SK-N-SH treated with all-trans-retinoic acid at 6 μM for 48 hours (cell line): ENCODE data around the gene TACR2.

Experiments
- ATAC-seq: fragments of 200-7000 bp; cut with Tn5 transposase; 3 replicates; pipeline ENCODE4 v1.9.1; 2020; ENCODE audit warnings: mild to moderate bottlenecking, moderate library complexity
- ARNTL ChIP-seq: fragments of 450-650 bp; formaldehyde crosslinking; IDR thresholded peaks from 2 replicates; pipeline ENCODE4 v1.5.0; 2020; ENCODE audit warnings: low read depth, mild to moderate bottlenecking, moderate library complexity, borderline replicate concordance
- ESRRG ChIP-seq: fragments of 250-450 bp; sonication (Bioruptor Pico); IDR thresholded peaks from 2 replicates; pipeline ENCODE4 v1.6.1; 2021; ENCODE audit warnings: mild to moderate bottlenecking
- GLIS3 ChIP-seq: fragments of 250-450 bp; sonication (Bioruptor Pico); IDR thresholded peaks from 2 replicates; pipeline ENCODE4 v1.5.0; 2020; ENCODE audit warnings: mild to moderate bottlenecking, moderate library complexity
- ISL1 ChIP-seq: fragments of 250-450 bp; sonication (Bioruptor Pico); IDR thresholded peaks from 2 replicates; pipeline ENCODE4 v2.1.2; 2022; ENCODE audit warnings: mild to moderate bottlenecking, moderate library complexity
- SNAI2 ChIP-seq: fragments of 250-450 bp; sonication (Bioruptor Pico); IDR thresholded peaks from 2 replicates; pipeline ENCODE4 v1.5.0; 2020; ENCODE audit warnings: mild to moderate bottlenecking, moderate library complexity
- TCF4 ChIP-seq: fragments of 250-450 bp; sonication (Bioruptor Pico); IDR thresholded peaks from 2 replicates; pipeline ENCODE4 v1.8.0; 2021; ENCODE audit warnings: mild to moderate bottlenecking, moderate library complexity, borderline replicate concordance
- ZC3H10 ChIP-seq: fragments of 250-450 bp; sonication (Bioruptor Pico); IDR thresholded peaks from 2 replicates; pipeline ENCODE4 v1.5.1; 2021; ENCODE audit warnings: mild to moderate bottlenecking, moderate library complexity
- ZFP3 ChIP-seq: fragments of 250-450 bp; sonication (Bioruptor Pico); IDR thresholded peaks from 2 replicates; pipeline ENCODE4 v1.5.0; 2020; ENCODE audit warnings: mild to moderate bottlenecking, moderate library complexity
- ZFP30 ChIP-seq: fragments of 450-650 bp; formaldehyde crosslinking; IDR thresholded peaks from 2 replicates; pipeline ENCODE4 v1.5.0; 2022; ENCODE audit warnings: mild to moderate bottlenecking, moderate library complexity
- ZNF565 ChIP-seq: fragments of 450-650 bp; formaldehyde crosslinking; conservative IDR thresholded peaks from 2 replicates; pipeline ENCODE4 v1.5.0; 2020; ENCODE audit warnings: low read depth, mild to moderate bottlenecking, moderate library complexity
- ZNF70 ChIP-seq: fragments of 450-650 bp; formaldehyde crosslinking; IDR thresholded peaks from 2 replicates; pipeline ENCODE4 v1.5.0; 2020; ENCODE audit warnings: mild to moderate bottlenecking, moderate library complexity
- ZNF8 ChIP-seq: fragments of 450-650 bp; formaldehyde crosslinking; IDR thresholded peaks from 2 replicates; pipeline ENCODE4 v1.5.0; 2020; ENCODE audit warnings: mild to moderate bottlenecking, moderate library complexity
- TF ChIP-seq, protein P1 (sequence below): fragments of 250-450 bp; sonication (Bioruptor Pico); IDR thresholded peaks from 2 replicates; pipeline ENCODE4 v1.5.0; 2020; ENCODE audit warnings: mild to moderate bottlenecking, moderate library complexity
- TF ChIP-seq, protein P2 (sequence below): fragments of 250-450 bp; sonication (Bioruptor Pico); IDR thresholded peaks from 2 replicates; pipeline ENCODE4 v1.5.1; 2020; ENCODE audit warnings: low read depth, mild to moderate bottlenecking, moderate library complexity
- TF ChIP-seq, protein P3 (sequence below): fragments of 250-450 bp; sonication (Bioruptor Pico); IDR thresholded peaks from 2 replicates; pipeline ENCODE4 v1.8.0; 2021; ENCODE audit warnings: low read depth, mild to moderate bottlenecking, moderate library complexity, borderline replicate concordance
- TF ChIP-seq, protein P4 (sequence below): fragments of 250-450 bp; sonication (Bioruptor Pico); IDR thresholded peaks from 2 replicates; pipeline ENCODE4 v1.5.1; 2021; ENCODE audit warnings: mild to moderate bottlenecking, moderate library complexity

Gene TACR2

DNA sequence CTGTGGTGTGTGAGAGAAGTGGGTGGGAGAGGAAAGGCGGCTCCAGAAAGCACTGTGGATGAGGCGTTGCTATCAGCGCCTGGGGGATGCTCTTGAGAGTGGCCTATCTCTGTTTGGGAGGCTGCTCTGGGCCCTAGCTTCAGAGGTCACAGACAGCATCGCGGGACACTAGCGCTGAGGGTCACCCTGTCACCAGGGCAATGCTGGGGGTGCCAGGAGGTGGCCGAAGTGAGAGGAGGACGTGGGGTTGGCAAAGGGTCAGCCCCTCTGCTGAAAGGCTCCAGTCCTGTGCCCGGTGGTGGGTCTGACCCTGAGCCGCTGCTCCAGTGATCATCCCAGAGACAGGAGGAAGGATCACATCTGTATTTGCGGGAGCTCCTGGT is 3.0 kb upstream of the TACR2 start (continued):
- TF ChIP-seq, protein P1, sequence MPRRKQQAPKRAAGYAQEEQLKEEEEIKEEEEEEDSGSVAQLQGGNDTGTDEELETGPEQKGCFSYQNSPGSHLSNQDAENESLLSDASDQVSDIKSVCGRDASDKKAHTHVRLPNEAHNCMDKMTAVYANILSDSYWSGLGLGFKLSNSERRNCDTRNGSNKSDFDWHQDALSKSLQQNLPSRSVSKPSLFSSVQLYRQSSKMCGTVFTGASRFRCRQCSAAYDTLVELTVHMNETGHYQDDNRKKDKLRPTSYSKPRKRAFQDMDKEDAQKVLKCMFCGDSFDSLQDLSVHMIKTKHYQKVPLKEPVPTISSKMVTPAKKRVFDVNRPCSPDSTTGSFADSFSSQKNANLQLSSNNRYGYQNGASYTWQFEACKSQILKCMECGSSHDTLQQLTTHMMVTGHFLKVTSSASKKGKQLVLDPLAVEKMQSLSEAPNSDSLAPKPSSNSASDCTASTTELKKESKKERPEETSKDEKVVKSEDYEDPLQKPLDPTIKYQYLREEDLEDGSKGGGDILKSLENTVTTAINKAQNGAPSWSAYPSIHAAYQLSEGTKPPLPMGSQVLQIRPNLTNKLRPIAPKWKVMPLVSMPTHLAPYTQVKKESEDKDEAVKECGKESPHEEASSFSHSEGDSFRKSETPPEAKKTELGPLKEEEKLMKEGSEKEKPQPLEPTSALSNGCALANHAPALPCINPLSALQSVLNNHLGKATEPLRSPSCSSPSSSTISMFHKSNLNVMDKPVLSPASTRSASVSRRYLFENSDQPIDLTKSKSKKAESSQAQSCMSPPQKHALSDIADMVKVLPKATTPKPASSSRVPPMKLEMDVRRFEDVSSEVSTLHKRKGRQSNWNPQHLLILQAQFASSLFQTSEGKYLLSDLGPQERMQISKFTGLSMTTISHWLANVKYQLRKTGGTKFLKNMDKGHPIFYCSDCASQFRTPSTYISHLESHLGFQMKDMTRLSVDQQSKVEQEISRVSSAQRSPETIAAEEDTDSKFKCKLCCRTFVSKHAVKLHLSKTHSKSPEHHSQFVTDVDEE (CRISPR knock-in tag), result no peak

DNA sequence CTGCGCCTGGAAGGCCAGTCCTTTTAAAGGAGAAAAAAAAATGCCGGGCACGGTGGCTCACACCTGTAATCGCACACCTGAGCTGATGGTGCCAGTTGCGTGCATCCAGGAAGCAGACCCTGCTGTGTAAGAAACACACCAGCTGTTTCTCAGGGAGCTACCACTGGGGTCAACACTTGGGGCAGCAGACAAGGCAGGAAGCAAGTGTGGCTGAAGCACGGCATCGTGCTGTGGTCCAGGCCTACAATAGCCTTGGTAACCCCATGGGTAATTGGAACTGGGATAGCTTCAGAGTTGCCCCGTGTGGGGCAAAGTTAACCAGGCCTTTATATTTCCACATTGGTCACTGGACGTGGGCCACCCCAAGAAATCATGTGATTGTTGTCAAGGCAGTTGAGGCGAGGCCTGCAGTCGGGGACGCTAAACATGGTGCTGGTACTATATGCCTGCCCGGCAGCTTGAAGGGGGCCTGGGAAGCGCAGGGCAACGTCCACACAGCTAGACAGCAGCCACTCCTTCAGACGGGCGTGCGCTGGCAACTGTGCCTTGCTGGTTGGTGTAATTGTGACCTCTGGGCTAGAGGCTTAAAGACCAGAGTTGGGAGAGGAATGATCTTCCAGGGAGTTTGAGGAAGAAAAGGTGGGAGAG is 2.5 kb upstream of the TACR2 start:
- no peak for ATAC-seq
- TF ChIP-seq ESRRG (CRISPR knock-in tag) (no peak), ISL1 (CRISPR knock-in tag) (no peak), ZFP3 (CRISPR knock-in tag) (no peak), GLIS3 (CRISPR knock-in tag) (no peak)
- TF ChIP-seq, protein P2, sequence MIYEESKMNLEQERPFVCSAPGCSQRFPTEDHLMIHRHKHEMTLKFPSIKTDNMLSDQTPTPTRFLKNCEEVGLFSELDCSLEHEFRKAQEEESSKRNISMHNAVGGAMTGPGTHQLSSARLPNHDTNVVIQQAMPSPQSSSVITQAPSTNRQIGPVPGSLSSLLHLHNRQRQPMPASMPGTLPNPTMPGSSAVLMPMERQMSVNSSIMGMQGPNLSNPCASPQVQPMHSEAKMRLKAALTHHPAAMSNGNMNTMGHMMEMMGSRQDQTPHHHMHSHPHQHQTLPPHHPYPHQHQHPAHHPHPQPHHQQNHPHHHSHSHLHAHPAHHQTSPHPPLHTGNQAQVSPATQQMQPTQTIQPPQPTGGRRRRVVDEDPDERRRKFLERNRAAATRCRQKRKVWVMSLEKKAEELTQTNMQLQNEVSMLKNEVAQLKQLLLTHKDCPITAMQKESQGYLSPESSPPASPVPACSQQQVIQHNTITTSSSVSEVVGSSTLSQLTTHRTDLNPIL (CRISPR knock-in tag), result no peak
- TF ChIP-seq, protein P1 (CRISPR knock-in tag), result no peak

DNA sequence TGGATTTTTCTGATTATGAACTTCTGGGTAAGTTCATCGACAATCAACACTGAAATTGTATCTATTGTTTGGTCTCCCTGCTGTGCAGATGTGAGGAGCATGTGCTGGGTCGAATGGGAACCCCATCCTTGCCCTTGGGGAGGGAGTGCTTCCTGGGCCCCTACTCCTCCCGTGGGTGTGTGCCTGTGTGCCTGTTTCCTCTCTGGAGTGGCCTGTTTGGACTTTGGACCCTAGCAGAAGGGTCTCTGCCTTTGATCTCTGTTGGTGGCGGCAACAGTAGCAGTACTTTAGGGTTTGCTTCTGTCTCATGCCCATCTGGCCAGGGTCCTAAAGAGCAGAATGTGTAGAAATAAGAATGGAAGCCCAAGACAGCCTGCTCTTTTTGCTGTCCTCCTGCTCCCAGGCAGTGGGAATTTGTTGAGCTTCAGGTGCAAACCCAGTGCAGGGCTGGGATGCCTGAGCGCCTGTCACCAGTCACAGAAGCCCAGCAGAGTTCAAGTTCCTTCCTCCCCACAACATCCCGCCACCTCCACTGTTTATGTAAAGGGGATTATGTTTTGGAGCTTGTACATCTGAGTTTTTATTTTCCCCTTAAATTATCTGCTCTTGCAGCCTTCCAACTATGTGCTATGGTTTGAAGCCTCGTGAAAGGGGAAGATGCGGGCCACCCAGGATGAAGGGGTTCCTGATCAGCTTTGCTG is 1.5 kb upstream of the TACR2 start:
- ATAC-seq, result no peak
- TF ChIP-seq ZFP30 (CRISPR knock-in tag), result no peak
- no peak for TF ChIP-seq ZNF70 (CRISPR knock-in tag)
- no peak for TF ChIP-seq ARNTL (CRISPR knock-in tag)
- no peak for TF ChIP-seq ZC3H10 (CRISPR knock-in tag)
- no peak for TF ChIP-seq TCF4 (CRISPR knock-in tag)
- no peak for TF ChIP-seq ZFP3 (CRISPR knock-in tag)
- TF ChIP-seq, protein P3, sequence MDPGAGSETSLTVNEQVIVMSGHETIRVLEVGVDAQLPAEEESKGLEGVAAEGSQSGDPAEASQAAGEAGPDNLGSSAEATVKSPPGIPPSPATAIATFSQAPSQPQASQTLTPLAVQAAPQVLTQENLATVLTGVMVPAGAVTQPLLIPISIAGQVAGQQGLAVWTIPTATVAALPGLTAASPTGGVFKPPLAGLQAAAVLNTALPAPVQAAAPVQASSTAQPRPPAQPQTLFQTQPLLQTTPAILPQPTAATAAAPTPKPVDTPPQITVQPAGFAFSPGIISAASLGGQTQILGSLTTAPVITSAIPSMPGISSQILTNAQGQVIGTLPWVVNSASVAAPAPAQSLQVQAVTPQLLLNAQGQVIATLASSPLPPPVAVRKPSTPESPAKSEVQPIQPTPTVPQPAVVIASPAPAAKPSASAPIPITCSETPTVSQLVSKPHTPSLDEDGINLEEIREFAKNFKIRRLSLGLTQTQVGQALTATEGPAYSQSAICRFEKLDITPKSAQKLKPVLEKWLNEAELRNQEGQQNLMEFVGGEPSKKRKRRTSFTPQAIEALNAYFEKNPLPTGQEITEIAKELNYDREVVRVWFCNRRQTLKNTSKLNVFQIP (CRISPR knock-in tag), result no peak
- no peak for TF ChIP-seq ESRRG (CRISPR knock-in tag)
- TF ChIP-seq, protein P4, sequence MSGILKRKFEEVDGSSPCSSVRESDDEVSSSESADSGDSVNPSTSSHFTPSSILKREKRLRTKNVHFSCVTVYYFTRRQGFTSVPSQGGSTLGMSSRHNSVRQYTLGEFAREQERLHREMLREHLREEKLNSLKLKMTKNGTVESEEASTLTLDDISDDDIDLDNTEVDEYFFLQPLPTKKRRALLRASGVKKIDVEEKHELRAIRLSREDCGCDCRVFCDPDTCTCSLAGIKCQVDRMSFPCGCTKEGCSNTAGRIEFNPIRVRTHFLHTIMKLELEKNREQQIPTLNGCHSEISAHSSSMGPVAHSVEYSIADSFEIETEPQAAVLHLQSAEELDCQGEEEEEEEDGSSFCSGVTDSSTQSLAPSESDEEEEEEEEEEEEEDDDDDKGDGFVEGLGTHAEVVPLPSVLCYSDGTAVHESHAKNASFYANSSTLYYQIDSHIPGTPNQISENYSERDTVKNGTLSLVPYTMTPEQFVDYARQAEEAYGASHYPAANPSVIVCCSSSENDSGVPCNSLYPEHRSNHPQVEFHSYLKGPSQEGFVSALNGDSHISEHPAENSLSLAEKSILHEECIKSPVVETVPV (CRISPR knock-in tag), result no peak
- no peak for TF ChIP-seq ZNF8 (CRISPR knock-in tag)
- no peak for TF ChIP-seq SNAI2
- TF ChIP-seq, protein P2 (CRISPR knock-in tag), result no peak
- TF ChIP-seq, protein P1 (CRISPR knock-in tag), result no peak
- TF ChIP-seq ZNF565, result no peak
